HG03565 (cell line): ENCODE results near the gene RAB11A.

Source experiments
- ATAC-seq: cut with Tn5 transposase; IDR thresholded peaks from one replicate; pipeline ENCODE4 v1.9.1; 2021; ENCODE audit warnings: mild to moderate bottlenecking, moderate library complexity; ENCODE audit not compliant: unreplicated experiment

RAB11A gene

GRCh38 chr15:65935391-65935790 lies 66.1 kb downstream of the RAB11A start:
- no peak for ATAC-seq

- ATAC-seq = no peak
These were observed 67.0 kb downstream of the RAB11A start for GRCh38 chr15:65936282-65936681.

- no peak for ATAC-seq
These were observed 67.8 kb downstream of the RAB11A start for GRCh38 chr15:65937054-65937453.

- no peak for ATAC-seq
These were observed 68.2 kb downstream of the RAB11A start for GRCh38 chr15:65937476-65937875.

GRCh38 chr15:65938604-65939003 lies 69.3 kb downstream of the RAB11A start:
- no peak for ATAC-seq

GRCh38 chr15:65939901-65940617 lies 70.8 kb downstream of the RAB11A start:
- no peak for ATAC-seq

- no peak for ATAC-seq
These were observed 71.3 kb downstream of the RAB11A start for GRCh38 chr15:65940618-65940909.
